Measurements from ENCODE around the gene ALDH8A1. TPM values are rescaled to one million over a fixed set of nuclear protein-coding genes. Genes with fewer than 3 reads are reported as not detected.

ALDH8A1 gene
- total RNA-seq: 0.13 and 0.25 TPM in 2 replicates

GRCh38 chr6:134949927-134950326 lies at the start of gene ALDH8A1:
TSS of gene ALDH8A1 (minus strand) at chr6:134950101. CDS start at chr6:134950053, 48 bp downstream.
- DNase-seq (ENCODE audit: low read depth in 2 of 2): no peak

- no peak for DNase-seq (ENCODE audit: low read depth in 2 of 2)
These were observed 49.2 kb upstream of the ALDH8A1 start for GRCh38 chr6:134999107-134999506.

GRCh38 chr6:134997133-134997995 lies 47.5 kb upstream of the ALDH8A1 start:
- DNase-seq (ENCODE audit: low read depth in 2 of 2): no peak

GRCh38 chr6:134995536-134995935 lies 45.6 kb upstream of the ALDH8A1 start:
- peak; percentile 14 to 53 for DNase-seq (ENCODE audit: low read depth in 2 of 2)

- DNase-seq (ENCODE audit: low read depth in 2 of 2): no peak
These were observed 44.5 kb upstream of the ALDH8A1 start for GRCh38 chr6:134994431-134994830.

GRCh38 chr6:134992155-134992554 lies 42.3 kb upstream of the ALDH8A1 start:
- no peak for DNase-seq (ENCODE audit: low read depth in 2 of 2)

GRCh38 chr6:134990262-134990661 lies 40.4 kb upstream of the ALDH8A1 start:
- DNase-seq (ENCODE audit: low read depth in 2 of 2): no peak

GRCh38 chr6:134984821-134985220 lies 34.9 kb upstream of the ALDH8A1 start:
- peak; percentile 40 to 70 for DNase-seq (ENCODE audit: low read depth in 2 of 2)

- DNase-seq (ENCODE audit: low read depth in 2 of 2): peak in 1 of 2 donors; percentile 12
These were observed 33.9 kb upstream of the ALDH8A1 start for GRCh38 chr6:134983823-134984222.

GRCh38 chr6:134982161-134982560 lies 32.3 kb upstream of the ALDH8A1 start:
- DNase-seq (ENCODE audit: low read depth in 2 of 2): no peak

GRCh38 chr6:134980846-134981245 lies 30.9 kb upstream of the ALDH8A1 start:
- DNase-seq (ENCODE audit: low read depth in 2 of 2): no peak

- no peak for DNase-seq (ENCODE audit: low read depth in 2 of 2)
These were observed 29.2 kb upstream of the ALDH8A1 start for GRCh38 chr6:134979142-134979541.

GRCh38 chr6:134974370-134974769 lies 24.5 kb upstream of the ALDH8A1 start:
- no peak for DNase-seq (ENCODE audit: low read depth in 2 of 2)

- DNase-seq (ENCODE audit: low read depth in 2 of 2): no peak
These were observed 17.8 kb upstream of the ALDH8A1 start for GRCh38 chr6:134967711-134968110.

- DNase-seq (ENCODE audit: low read depth in 2 of 2): no peak
These were observed 14.7 kb upstream of the ALDH8A1 start for GRCh38 chr6:134964451-134965203.

GRCh38 chr6:134962421-134962820 lies 12.5 kb upstream of the ALDH8A1 start:
- DNase-seq (ENCODE audit: low read depth in 2 of 2): no peak

GRCh38 chr6:134961366-134961765 lies 11.5 kb upstream of the ALDH8A1 start:
- no peak for DNase-seq (ENCODE audit: low read depth in 2 of 2)

- no peak for DNase-seq (ENCODE audit: low read depth in 2 of 2)
These were observed 9.7 kb upstream of the ALDH8A1 start for GRCh38 chr6:134959603-134960002.

GRCh38 chr6:134956676-134957075 lies 6.8 kb upstream of the ALDH8A1 start:
- DNase-seq (ENCODE audit: low read depth in 2 of 2): no peak

GRCh38 chr6:134956032-134956431 lies 6.1 kb upstream of the ALDH8A1 start:
- no peak for DNase-seq (ENCODE audit: low read depth in 2 of 2)

GRCh38 chr6:134954272-134955000 lies 4.5 kb upstream of the ALDH8A1 start:
- DNase-seq (ENCODE audit: low read depth in 2 of 2): no peak

Measured in dermis microvascular lymphatic vessel endothelial cell (primary cell).